Mammary microvascular endothelial cell (primary cell): Measurements from ENCODE around the gene CFAP210. TPM values are rescaled to one million over a fixed set of nuclear protein-coding genes. Genes with fewer than 3 reads are reported as not detected.

Experiments
- total RNA-seq: library from RNA; depleted of rRNA; stranded (reverse); fragments of >200 nt; gene quantifications from 2 replicates; pipeline ENCODE4 v1.2.3, GENCODE V29; 2015

The CFAP210 gene, protein sequence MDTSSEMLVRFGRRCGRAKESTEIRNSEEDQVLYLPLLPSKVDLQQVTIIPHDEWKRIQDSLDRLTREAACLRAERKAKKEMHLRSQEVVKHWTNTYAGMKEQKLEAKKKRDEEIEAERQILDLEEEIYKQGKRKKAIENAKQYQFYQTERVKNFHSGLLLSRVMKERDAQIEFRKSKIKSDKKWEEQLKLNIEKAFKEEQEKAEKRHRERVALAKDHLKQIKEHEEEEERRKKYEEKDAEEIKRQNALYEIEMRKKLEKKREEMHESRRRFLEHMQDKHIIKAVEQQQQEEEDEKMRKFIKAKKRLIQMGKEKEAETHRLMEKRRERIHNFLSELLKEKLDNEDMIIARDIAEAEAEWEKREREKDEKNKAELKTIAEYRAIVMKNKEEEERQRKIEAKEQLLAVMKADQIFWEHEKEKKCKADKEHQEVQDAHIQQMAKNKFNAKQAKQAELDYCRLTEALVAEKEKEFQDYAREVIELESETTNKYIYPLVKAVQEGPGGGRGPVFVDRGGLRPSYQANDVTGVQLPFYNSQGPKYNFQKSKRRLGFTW
- not detected in 2 replicates for total RNA-seq

DNA sequence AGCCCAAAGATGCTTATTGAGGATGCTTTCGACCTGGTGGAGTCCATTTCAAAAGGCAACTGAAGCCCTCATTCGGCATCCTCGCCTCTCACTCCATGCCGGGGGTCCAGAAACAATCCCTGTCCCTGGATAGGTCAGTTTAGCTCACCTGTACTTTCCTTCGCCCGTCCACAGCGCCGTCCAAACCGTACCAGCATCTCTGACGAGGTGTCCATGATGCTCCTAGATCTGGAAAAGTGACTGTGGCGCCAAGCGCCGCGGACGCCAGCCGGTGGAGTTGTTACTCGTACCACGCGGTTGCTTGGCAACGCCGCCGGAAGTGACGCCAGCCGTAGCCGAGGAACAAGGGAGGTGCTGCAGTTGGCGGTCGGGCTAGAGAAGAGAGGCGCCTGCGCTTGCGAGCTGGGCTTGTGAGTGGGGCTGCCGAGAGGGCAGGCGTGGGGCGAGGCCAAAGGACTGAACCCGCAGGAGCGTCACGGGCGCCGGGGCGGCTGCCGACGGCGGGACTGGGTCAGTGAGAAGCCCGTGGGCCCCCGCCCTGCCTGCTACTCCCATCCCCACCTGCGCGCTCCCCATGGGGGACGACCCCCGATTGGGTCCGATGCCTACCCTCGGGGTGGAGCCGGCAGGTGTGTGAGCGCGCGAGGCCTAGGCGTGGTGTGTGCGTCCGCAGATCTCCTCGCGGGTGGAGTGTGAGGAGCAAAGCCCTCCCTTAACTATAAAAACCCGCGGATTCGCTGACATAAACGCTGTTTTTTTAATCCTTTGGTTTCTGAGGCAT is at the start of gene CFAP210, which contains the start of gene PHOSPHO2:
Gene CFAP210 (minus strand): TSS at position 293 of the 781 bp plus-strand sequence. CDS start 78 bp downstream, at position 215.
Gene PHOSPHO2 (plus strand): TSS at position 357 of the 781 bp plus-strand sequence. CDS start 6,503 bp downstream, outside the sequence.

Other genes with a start within 250 kb of the CFAP210 start
- gene BBS5, start 214.9 kb downstream of the CFAP210 start, total RNA-seq, result 3.5 and 3.7 TPM in 2 replicates
- not detected in 2 replicates for gene KLHL41, start 184.7 kb downstream of the CFAP210 start, total RNA-seq
- 11.4 and 17.4 TPM in 2 replicates for gene FASTKD1, start 120.5 kb downstream of the CFAP210 start, total RNA-seq
- 14.4 and 20.5 TPM in 2 replicates for gene PPIG, start 110.1 kb downstream of the CFAP210 start, total RNA-seq
- 1.1 and 2.3 TPM in 2 replicates for gene PHOSPHO2, start 64 bp upstream of the CFAP210 start, total RNA-seq
- 1.5 and 3.3 TPM in 2 replicates for gene KLHL23, start 39.4 kb upstream of the CFAP210 start, total RNA-seq
- 80.3 and 98.0 TPM in 2 replicates for gene SSB, start 104.5 kb upstream of the CFAP210 start, total RNA-seq
- 45.0 and 95.3 TPM in 2 replicates for gene METTL5, start 130.5 kb upstream of the CFAP210 start, total RNA-seq
- 14.9 and 17.4 TPM in 2 replicates for gene UBR3, start 133.0 kb upstream of the CFAP210 start, total RNA-seq